Natural killer cell (primary cell): ENCODE data around the gene SGSM1. TPM values are rescaled to one million over a fixed set of nuclear protein-coding genes. Genes with fewer than 3 reads are reported as not detected.

Experiments
- ATAC-seq, 3 donors: fragments of 150-1000 bp in 2 of 3; fragments of 200-7000 bp in 1 of 3; cut with Tn5 transposase; 1 replicate in 1 of 3; 2 replicates in 2 of 3; pipeline ENCODE4 v1.10.0; 2021; ENCODE audit warnings: mild to moderate bottlenecking in 2 of 3, moderate library complexity in 2 of 3
- DNase-seq, 2 donors: peaks; one replicate each; pipeline versions ENCODE4 v3.0.0 to v3.0.0-alpha.2; 2013 to 2021; ENCODE audit warnings: mixed read lengths in 1 of 2
- H3K27ac ChIP-seq: one replicate; pipeline ENCODE4 v1.5.1; 2013; ENCODE audit warnings: mild to moderate bottlenecking, low read length
- H3K27me3 ChIP-seq: one replicate; pipeline ENCODE4 v1.6.1; 2013; ENCODE audit warnings: low read length; ENCODE audit not compliant: control insufficient read depth, insufficient read depth
- H3K36me3 ChIP-seq: one replicate; pipeline ENCODE4 v1.6.1; 2013; ENCODE audit warnings: low read length; ENCODE audit not compliant: control insufficient read depth, insufficient read depth
- H3K4me1 ChIP-seq: one replicate; pipeline ENCODE4 v1.6.1; 2013; ENCODE audit warnings: low read length; ENCODE audit not compliant: control insufficient read depth, insufficient read depth
- H3K4me3 ChIP-seq: one replicate; pipeline ENCODE4 v1.5.1; 2013; ENCODE audit warnings: low read length
- H3K9me3 ChIP-seq: one replicate; pipeline ENCODE4 v1.6.1; 2013; ENCODE audit warnings: low read length; ENCODE audit not compliant: control insufficient read depth, insufficient read depth
- H3K27ac Mint-ChIP-seq, 2 donors: one replicate each; pipeline ENCODE4 v1.8.0; 2022; ENCODE audit warnings: mild to moderate bottlenecking in 2 of 2, mixed read lengths in 2 of 2, moderate library complexity in 1 of 2
- H3K27me3 Mint-ChIP-seq, 2 donors: one replicate each; pipeline ENCODE4 v1.8.0; 2022; ENCODE audit warnings: low read depth in 2 of 2, mixed read lengths in 2 of 2
- H3K36me3 Mint-ChIP-seq: one replicate; pipeline ENCODE4 v1.8.0; 2022; ENCODE audit warnings: mixed read lengths
- H3K4me1 Mint-ChIP-seq, 2 donors: one replicate each; pipeline ENCODE4 v1.8.0; 2022; ENCODE audit warnings: mixed read lengths in 2 of 2
- H3K4me3 Mint-ChIP-seq: one replicate; pipeline ENCODE4 v1.8.0; 2022; ENCODE audit warnings: mild to moderate bottlenecking, moderate library complexity, mixed read lengths
- H3K9me3 Mint-ChIP-seq, 2 donors: one replicate each; pipeline ENCODE4 v1.8.0; 2022; ENCODE audit warnings: mixed read lengths in 2 of 2
- WGBS: methylation state at CpG from one replicate; pipeline ENCODE4 v1.1.7; 2013; ENCODE audit warnings: missing lambda C conversion rate; ENCODE audit not compliant: insufficient coverage; 5-methylcytosine and 5-hydroxymethylcytosine counted together
- intact Hi-C: fragments of 100-400 bp; cut with micrococcal nuclease; formaldehyde crosslinking; loops from one replicate; pipeline ENCODE4 v1.14.2; 2022
- total RNA-seq, 4 donors: library from RNA; stranded (reverse); fragments of 120-200 nt in 1 of 4; gene quantifications; one replicate each; pipeline versions ENCODE4 v1.2.3 to v1.2.4, GENCODE V29; 2013 to 2022
- TF ChIP-seq, protein P1 (sequence below): fragments of 200-600 bp; IDR thresholded peaks from one replicate; pipeline ENCODE4 v1.8.0; 2022; ENCODE audit warnings: antibody characterized with exemption

The SGSM1 gene
- total RNA-seq, 3 donors from 2014 or later (not counting 1 experiment from before 2014, with no cell fraction given) = 13.9 to 15.4 (median 13.9) TPM

DNA sequence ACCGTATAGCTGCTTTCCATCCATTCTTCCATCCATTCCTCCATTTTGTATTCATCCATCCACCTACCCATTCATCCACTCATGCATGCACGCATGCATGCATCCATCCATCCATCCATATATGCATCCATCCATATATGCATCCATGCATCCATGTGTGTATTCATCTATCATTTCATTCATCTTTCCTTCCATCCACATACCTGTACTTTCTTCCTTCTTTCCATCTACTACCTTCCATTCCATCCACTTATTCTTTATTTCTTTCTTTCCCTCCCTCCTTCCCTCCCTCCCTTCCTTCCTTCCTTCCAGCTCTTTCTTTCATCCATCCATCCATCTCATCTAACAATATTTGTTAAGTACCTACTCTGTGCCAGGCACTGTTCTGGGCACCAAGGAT is 166.4 kb downstream of the SGSM1 start:
- intact Hi-C loops = no loop called here
- H3K27me3 Mint-ChIP-seq = no peaks in the 10 kb centered on the region
- DNase-seq = no peak
- no peak overlapping the region for H3K27ac Mint-ChIP-seq
- no peaks in the 10 kb centered on the region for H3K9me3 ChIP-seq
- no peaks in the 10 kb centered on the region for H3K36me3 Mint-ChIP-seq
- no peaks in the 10 kb centered on the region for H3K4me1 Mint-ChIP-seq
- TF ChIP-seq, protein P1, sequence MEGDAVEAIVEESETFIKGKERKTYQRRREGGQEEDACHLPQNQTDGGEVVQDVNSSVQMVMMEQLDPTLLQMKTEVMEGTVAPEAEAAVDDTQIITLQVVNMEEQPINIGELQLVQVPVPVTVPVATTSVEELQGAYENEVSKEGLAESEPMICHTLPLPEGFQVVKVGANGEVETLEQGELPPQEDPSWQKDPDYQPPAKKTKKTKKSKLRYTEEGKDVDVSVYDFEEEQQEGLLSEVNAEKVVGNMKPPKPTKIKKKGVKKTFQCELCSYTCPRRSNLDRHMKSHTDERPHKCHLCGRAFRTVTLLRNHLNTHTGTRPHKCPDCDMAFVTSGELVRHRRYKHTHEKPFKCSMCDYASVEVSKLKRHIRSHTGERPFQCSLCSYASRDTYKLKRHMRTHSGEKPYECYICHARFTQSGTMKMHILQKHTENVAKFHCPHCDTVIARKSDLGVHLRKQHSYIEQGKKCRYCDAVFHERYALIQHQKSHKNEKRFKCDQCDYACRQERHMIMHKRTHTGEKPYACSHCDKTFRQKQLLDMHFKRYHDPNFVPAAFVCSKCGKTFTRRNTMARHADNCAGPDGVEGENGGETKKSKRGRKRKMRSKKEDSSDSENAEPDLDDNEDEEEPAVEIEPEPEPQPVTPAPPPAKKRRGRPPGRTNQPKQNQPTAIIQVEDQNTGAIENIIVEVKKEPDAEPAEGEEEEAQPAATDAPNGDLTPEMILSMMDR = no peak
- no peak overlapping the region for H3K4me3 ChIP-seq
- H3K36me3 ChIP-seq = no peaks in the 10 kb centered on the region
- no peak overlapping the region for H3K4me3 Mint-ChIP-seq
- no peaks in the 10 kb centered on the region for H3K27me3 ChIP-seq
- 91% methylated on average over 2 of the region's 2 CpGs for WGBS
- H3K27ac ChIP-seq = no peak overlapping the region
- H3K9me3 Mint-ChIP-seq = no peaks in the 10 kb centered on the region
- no peak for ATAC-seq
- H3K4me1 ChIP-seq = no peaks in the 10 kb centered on the region

DNA sequence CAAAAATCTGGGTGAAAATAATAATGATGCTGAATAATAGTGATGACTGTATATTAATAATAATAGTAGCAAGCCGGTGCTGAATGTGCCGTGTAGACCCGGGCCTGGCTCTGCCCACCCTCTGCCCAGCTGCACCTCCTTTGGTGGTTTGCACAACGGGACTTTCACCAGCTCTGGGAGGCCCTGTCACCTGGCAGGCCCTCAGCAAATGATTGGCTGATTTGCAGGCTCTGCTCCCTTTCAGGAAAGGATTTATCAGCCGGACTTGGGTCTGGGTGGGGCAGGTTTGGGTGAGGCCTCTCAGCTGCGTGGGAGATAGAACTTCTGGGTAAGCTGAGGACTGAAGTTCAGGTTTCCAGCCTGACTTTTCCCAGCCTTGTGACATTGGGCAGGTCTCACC is 167.9 kb downstream of the SGSM1 start:
- whole genome bisulfite sequencing = 87% methylated on average over 6 of the region's 6 CpGs
- no peak overlapping the region for H3K27ac ChIP-seq
- Mint-ChIP-seq H3K27ac (no peak overlapping the region), H3K27me3 (no peaks in the 10 kb centered on the region), H3K9me3 (no peaks in the 10 kb centered on the region), H3K36me3 (no peaks in the 10 kb centered on the region), H3K4me3 (no peak overlapping the region), H3K4me1 (no peaks in the 10 kb centered on the region)
- H3K4me3 ChIP-seq = no peak overlapping the region
- no peaks in the 10 kb centered on the region for H3K4me1 ChIP-seq
- no peaks in the 10 kb centered on the region for H3K9me3 ChIP-seq
- intact Hi-C loops = no loop called here
- H3K27me3 ChIP-seq = no peaks in the 10 kb centered on the region
- TF ChIP-seq, protein P1 = no peak
- ATAC-seq = no peak
- no peak for DNase-seq
- no peaks in the 10 kb centered on the region for H3K36me3 ChIP-seq

DNA sequence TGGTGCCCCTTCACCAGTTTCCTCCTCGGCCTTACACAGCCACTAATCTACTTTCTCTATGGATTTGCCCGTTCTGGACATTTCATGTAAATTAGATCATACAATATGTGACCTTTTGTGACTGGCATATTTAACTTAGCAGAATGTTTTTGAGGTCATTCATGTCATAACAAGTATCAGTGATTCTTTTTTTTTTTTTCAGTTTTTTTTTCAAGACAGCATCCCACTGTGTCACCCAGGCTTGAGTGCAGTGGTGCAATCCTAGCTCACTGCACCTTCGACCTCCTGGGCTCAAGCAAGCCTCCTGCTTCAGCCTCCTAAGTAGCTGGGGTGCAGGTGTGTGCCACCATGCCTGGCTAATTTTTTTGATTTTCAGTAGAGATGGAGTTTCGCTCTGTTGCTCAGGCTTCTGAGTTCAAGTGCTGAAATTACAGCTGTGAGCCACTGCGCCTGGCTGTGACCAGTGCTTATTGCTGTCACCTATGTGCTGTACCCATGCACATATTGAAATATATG is 169.2 kb downstream of the SGSM1 start:
- Histone ChIP-seq H3K27ac (no peak overlapping the region), H3K9me3 (no peaks in the 10 kb centered on the region), H3K36me3 (no peaks in the 10 kb centered on the region), H3K27me3 (no peaks in the 10 kb centered on the region), H3K4me1 (no peaks in the 10 kb centered on the region), H3K4me3 (no peak overlapping the region)
- TF ChIP-seq, protein P1 = no peak
- Mint-ChIP-seq H3K4me3 (no peak overlapping the region), H3K4me1 (no peaks in the 10 kb centered on the region), H3K36me3 (no peaks in the 10 kb centered on the region), H3K9me3 (no peaks in the 10 kb centered on the region), H3K27ac (no peak overlapping the region), H3K27me3 (no peaks in the 10 kb centered on the region)
- ATAC-seq (no peak), DNase-seq (no peak)
- intact Hi-C loops = no loop called here
- WGBS = 73% methylated on average over 5 of the region's 5 CpGs

DNA sequence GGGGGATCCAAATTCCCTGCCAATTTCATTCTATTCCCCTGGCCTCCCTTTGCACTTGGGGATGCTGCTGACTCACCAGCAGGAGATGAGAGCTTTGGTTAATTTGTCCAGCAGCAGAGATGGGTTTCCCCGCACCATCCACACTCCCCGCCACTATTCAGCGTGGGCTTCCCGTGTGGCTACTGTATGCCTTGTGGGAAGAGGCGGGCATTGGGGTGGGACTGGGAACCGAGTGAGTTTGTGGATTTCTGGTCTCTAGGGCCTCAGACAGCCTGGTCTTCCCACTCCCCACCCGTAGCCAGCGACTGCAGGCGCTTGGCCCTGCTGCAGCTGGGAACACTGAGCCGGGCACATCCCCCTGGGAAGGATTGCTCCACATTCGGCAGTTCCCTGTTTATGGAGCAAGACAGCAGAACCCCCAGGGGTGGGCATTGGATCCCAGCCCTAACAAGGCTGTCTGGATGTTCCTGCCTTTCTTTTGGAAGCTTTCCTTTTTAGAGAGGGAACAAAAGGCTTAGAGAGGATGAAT is 169.9 kb downstream of the SGSM1 start:
- no peak overlapping the region for H3K27ac ChIP-seq
- intact Hi-C loops = no loop called here
- no peak overlapping the region for H3K27ac Mint-ChIP-seq

More for the DNA sequence above, 169.9 kb downstream of the SGSM1 start:
- H3K4me1 Mint-ChIP-seq = no peaks in the 10 kb centered on the region
- Histone ChIP-seq H3K27me3 (no peaks in the 10 kb centered on the region), H3K9me3 (no peaks in the 10 kb centered on the region), H3K4me1 (no peaks in the 10 kb centered on the region), H3K4me3 (no peak overlapping the region), H3K36me3 (no peaks in the 10 kb centered on the region)
- no peak for DNase-seq
- H3K27me3 Mint-ChIP-seq = no peaks in the 10 kb centered on the region
- TF ChIP-seq, protein P1 = no peak
- no peak overlapping the region for H3K4me3 Mint-ChIP-seq
- 91% methylated on average over 11 of the region's 11 CpGs for WGBS
- no peaks in the 10 kb centered on the region for H3K9me3 Mint-ChIP-seq
- ATAC-seq = no peak
- H3K36me3 Mint-ChIP-seq = no peaks in the 10 kb centered on the region
